Lower leg skin (tissue), 4 donors: Measurements from ENCODE around the gene LRBA. TPM values are rescaled to one million over a fixed set of nuclear protein-coding genes. Genes with fewer than 3 reads are reported as not detected.

Experiments used
- DNase-seq, 2 donors: peaks; one replicate each; pipeline ENCODE4 v3.0.0-alpha.2; 2019; ENCODE audit warnings: low spot score in 2 of 2
- H3K4me3 ChIP-seq: fragments of 200-600 bp; sonication (generic); 2 replicates; pipeline ENCODE4 v1.5.1; 2017; ENCODE audit warnings: mild to moderate bottlenecking, low read depth; ENCODE audit not compliant: poor library complexity, severe bottlenecking
- CTCF ChIP-seq, 3 donors: fragments of 450-650 bp; IDR thresholded peaks; one replicate each; pipeline ENCODE4 v1.5.1; 2016; ENCODE audit warnings: antibody characterized with exemption in 3 of 3, mild to moderate bottlenecking in 3 of 3, moderate library complexity in 2 of 3
- POLR2A ChIP-seq, 2 donors: fragments of 450-650 bp; IDR thresholded peaks; one replicate each; pipeline ENCODE4 v1.6.1; 2016 to 2017; ENCODE audit warnings: antibody characterized with exemption in 2 of 2, mild to moderate bottlenecking in 1 of 2, moderate library complexity in 1 of 2
- WGBS, 2 donors: methylation state at CpG; one replicate each; pipeline ENCODE4 v1.1.5; 2018; 5-methylcytosine and 5-hydroxymethylcytosine counted together
- intact Hi-C: fragments of 100-400 bp; cut with DNase I; formaldehyde crosslinking; loops from one replicate; pipeline ENCODE4 v1.15.0; 2023; ENCODE audit warnings: low total_unique reads
- total RNA-seq, 4 donors: library from RNA; depleted of rRNA; stranded (reverse); fragments of >200 nt; gene quantifications; one replicate each; pipeline ENCODE4 v1.1.0, GENCODE V29; 2016

Gene LRBA
- total RNA-seq, 4 donors from 2014 or later = 71.9 to 86.8 (median 75.0) TPM

GRCh38 chr4:150299816-150300215 lies 715.3 kb downstream of the LRBA start:
- WGBS, 2 donors = 96 to 97% methylated on average over 4 of the region's 4 CpGs
- no peak for DNase-seq
- intact Hi-C loops = no loop called here
- no peak for TF ChIP-seq POLR2A (IDR thresholded peaks at IDR 0.05)
- TF ChIP-seq CTCF (IDR thresholded peaks at IDR 0.05) = no peak
- no peak overlapping the region for H3K4me3 ChIP-seq

GRCh38 chr4:150297861-150298474 lies 717.1 kb downstream of the LRBA start:
- intact Hi-C loops = no loop called here
- H3K4me3 ChIP-seq = no peak overlapping the region
- DNase-seq = peak in 1 of 2 donors; percentile 31
- 92 to 100% methylated on average over 1 of the region's 1 CpG for WGBS, 2 donors
- TF ChIP-seq POLR2A (IDR thresholded peaks at IDR 0.05) (no peak), CTCF (IDR thresholded peaks at IDR 0.05) (no peak)

DNA sequence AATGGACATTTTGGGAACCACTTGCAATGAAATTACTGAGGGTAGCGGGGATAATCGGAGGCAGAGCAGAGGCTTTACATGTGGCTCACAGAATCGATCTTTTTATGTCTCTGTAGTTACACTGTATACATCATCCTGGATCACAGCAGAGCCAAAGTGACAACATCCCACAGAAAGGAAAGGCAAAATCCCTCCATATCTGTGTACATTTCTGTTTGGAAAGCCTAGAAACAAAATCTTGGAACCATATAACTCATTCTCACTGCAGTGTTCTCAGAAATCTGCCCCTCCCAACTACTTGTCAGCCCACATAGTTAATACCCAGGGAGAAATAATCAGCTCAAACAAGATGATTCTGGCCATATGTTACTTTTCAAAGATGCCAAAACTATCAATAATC lies 725.2 kb downstream of the LRBA start:
- TF ChIP-seq POLR2A (IDR thresholded peaks at IDR 0.05) = no peak
- no peak for TF ChIP-seq CTCF (IDR thresholded peaks at IDR 0.05)
- DNase-seq = no peak
- WGBS, 2 donors = 82 to 83% methylated on average over 3 of the region's 3 CpGs
- intact Hi-C loops = no loop called here
- H3K4me3 ChIP-seq = no peak overlapping the region

DNA sequence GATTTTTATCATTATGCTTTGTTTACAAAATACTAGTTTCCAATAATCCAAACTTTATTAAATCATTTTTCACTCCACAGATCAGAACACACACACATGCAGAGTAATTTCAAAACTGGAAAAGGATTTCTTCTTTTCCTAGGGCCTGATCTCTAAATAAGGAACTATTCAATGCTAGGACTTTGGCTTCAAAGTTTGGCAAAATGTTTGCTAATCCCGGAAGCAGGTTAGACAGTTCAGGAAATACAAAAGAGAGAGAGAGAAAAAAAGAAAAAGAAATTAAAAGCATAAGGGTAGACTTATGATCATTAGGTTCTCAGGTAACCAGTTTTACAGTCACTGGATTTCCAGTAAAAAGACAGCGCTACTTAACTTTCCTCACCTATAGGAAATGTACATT lies 725.9 kb downstream of the LRBA start:
- 77 to 83% methylated on average over 2 of the region's 2 CpGs for WGBS, 2 donors
- TF ChIP-seq POLR2A (IDR thresholded peaks at IDR 0.05) (no peak), CTCF (IDR thresholded peaks at IDR 0.05) (no peak)
- H3K4me3 ChIP-seq = no peak overlapping the region
- intact Hi-C loops = no loop called here
- DNase-seq = no peak

- WGBS, 2 donors = 80 to 83% methylated on average over 6 of the region's 6 CpGs
- no peak for TF ChIP-seq POLR2A (IDR thresholded peaks at IDR 0.05)
- TF ChIP-seq CTCF (IDR thresholded peaks at IDR 0.05) = no peak
- no peak for DNase-seq
- H3K4me3 ChIP-seq = no peak overlapping the region
- intact Hi-C loops = no loop called here
Measured at GRCh38 chr4:150286656-150287055, 728.4 kb downstream of the LRBA start.

GRCh38 chr4:150283689-150284088 lies 731.4 kb downstream of the LRBA start:
- no peak overlapping the region for H3K4me3 ChIP-seq
- intact Hi-C loops = no loop called here
- DNase-seq = no peak
- TF ChIP-seq POLR2A (IDR thresholded peaks at IDR 0.05) (no peak), CTCF (IDR thresholded peaks at IDR 0.05) (no peak)
- 58 to 78% methylated on average over 1 of the region's 1 CpG for WGBS, 2 donors
